HG03159 (cell line): ENCODE results near the gene RALGDS.
"Not testable (repeated sequence)": the region's sequence is repeated elsewhere in the genome, so short reads cannot be mapped to it uniquely, and the experiment has no call there.

Experiments used
- ATAC-seq: cut with Tn5 transposase; IDR thresholded peaks from one replicate; pipeline ENCODE4 v1.9.1; 2021; ENCODE audit warnings: mild to moderate bottlenecking, moderate library complexity; ENCODE audit not compliant: unreplicated experiment

The RALGDS gene

GRCh38 chr9:133107961-133108793 lies 12.9 kb downstream of the RALGDS start:
- no peak for ATAC-seq

GRCh38 chr9:133107245-133107722 lies 13.8 kb downstream of the RALGDS start:
- no peak for ATAC-seq

- ATAC-seq: no peak
Observed at GRCh38 chr9:133106511-133107244, 14.4 kb downstream of the RALGDS start.

- ATAC-seq: no peak
Observed at GRCh38 chr9:133105461-133105770, 15.6 kb downstream of the RALGDS start.

GRCh38 chr9:133104718-133105460 lies 16.2 kb downstream of the RALGDS start:
- no peak for ATAC-seq

GRCh38 chr9:133103987-133104505 lies 17.0 kb downstream of the RALGDS start:
- no peak for ATAC-seq

GRCh38 chr9:133103183-133103986 lies 17.7 kb downstream of the RALGDS start:
- no peak for ATAC-seq

GRCh38 chr9:133102190-133103021 lies 18.6 kb downstream of the RALGDS start:
- ATAC-seq: no peak

- no peak for ATAC-seq
Observed at GRCh38 chr9:133101356-133102189, 19.5 kb downstream of the RALGDS start.

- no peak for ATAC-seq
Observed at GRCh38 chr9:133100506-133101355, 20.3 kb downstream of the RALGDS start.

- no peak for ATAC-seq
Observed at GRCh38 chr9:133099726-133100505, 21.1 kb downstream of the RALGDS start.

- no peak for ATAC-seq
Observed at GRCh38 chr9:133098871-133099270, 22.2 kb downstream of the RALGDS start.

- ATAC-seq: no peak
Observed at GRCh38 chr9:133098104-133098754, 22.8 kb downstream of the RALGDS start.

GRCh38 chr9:133094842-133095393 lies 26.1 kb downstream of the RALGDS start:
- ATAC-seq: no peak

GRCh38 chr9:133094351-133094750 lies 26.7 kb downstream of the RALGDS start:
- not testable (repeated sequence) for ATAC-seq

- no peak for ATAC-seq
Observed at GRCh38 chr9:133090752-133091385, 30.2 kb downstream of the RALGDS start.
